K562 (cell line): ENCODE data around the gene MZB1. TPM values are rescaled to one million over a fixed set of nuclear protein-coding genes. Genes with fewer than 3 reads are reported as not detected.
A peak's percentile ranks its signal among the peaks of the same experiment; 100 is the strongest.

Experiments
- CCNT2 ChIP-seq: IDR thresholded peaks from 2 replicates; pipeline ENCODE4 v1.6.1; 2011; ENCODE audit warnings: borderline replicate concordance, low read depth, mild to moderate bottlenecking, moderate library complexity, mixed read lengths, low read length; ENCODE audit not compliant: insufficient read length; ENCODE audit errors: extremely low read depth
- CREBBP ChIP-seq: IDR thresholded peaks from one replicate; pipeline ENCODE4 v1.6.1; 2012; ENCODE audit warnings: low read depth, mild to moderate bottlenecking, control low read depth, inconsistent platforms, low read length
- CXXC5 ChIP-seq: fragments of 250-450 bp; sonication (Bioruptor Pico); IDR thresholded peaks from 2 replicates; pipeline ENCODE4 v1.8.0; 2022; ENCODE audit warnings: inconsistent platforms, mild to moderate bottlenecking, moderate library complexity
- HNRNPLL ChIP-seq: fragments of 200-400 bp; formaldehyde crosslinking; IDR thresholded peaks from 2 replicates; pipeline ENCODE4 v1.6.1; 2017; ENCODE audit warnings: low read length, low read depth, mild to moderate bottlenecking; ENCODE audit not compliant: poor library complexity, severe bottlenecking
- LARP7 ChIP-seq: fragments of 450-650 bp; IDR thresholded peaks from 2 replicates; pipeline ENCODE4 v1.6.1; 2016
- MECOM ChIP-seq: fragments of 250-450 bp; sonication (Bioruptor Pico); IDR thresholded peaks from 2 replicates; pipeline ENCODE4 v1.8.0; 2022; ENCODE audit warnings: inconsistent platforms
- NCOA6 ChIP-seq: fragments of 450-650 bp; IDR thresholded peaks from 2 replicates; pipeline ENCODE4 v1.6.1; 2017; ENCODE audit warnings: mild to moderate bottlenecking
- NEUROD1 ChIP-seq: fragments of 150-350 bp; IDR thresholded peaks from 2 replicates; pipeline ENCODE4 v1.6.1; 2014; ENCODE audit warnings: borderline replicate concordance, low read length, low read depth; ENCODE audit not compliant: partially characterized antibody
- NFE2L1 ChIP-seq: fragments of 450-650 bp; IDR thresholded peaks from 2 replicates; pipeline ENCODE4 v1.6.1; 2016; ENCODE audit warnings: missing genetic modification characterization, low read depth, mild to moderate bottlenecking, missing compliant biosample characterization, moderate library complexity, borderline replicate concordance
- PCBP1 ChIP-seq: fragments of 200-400 bp; formaldehyde crosslinking; IDR thresholded peaks from 2 replicates; pipeline ENCODE4 v1.6.1; 2018; ENCODE audit warnings: mild to moderate bottlenecking, low read depth, low read length; ENCODE audit not compliant: poor library complexity, severe bottlenecking
- SETDB1 ChIP-seq: IDR thresholded peaks from one replicate; pipeline ENCODE4 v1.6.1; 2012; ENCODE audit warnings: low read length, control low read depth, inconsistent platforms
- ZBED1 ChIP-seq: IDR thresholded peaks from 2 replicates; pipeline ENCODE4 v1.6.1; 2014
- ZNF263 ChIP-seq: sonication (generic); formaldehyde crosslinking; IDR thresholded peaks from 2 replicates; pipeline ENCODE4 v1.8.0; 2022; ENCODE audit warnings: mild to moderate bottlenecking, missing genetic modification reagents, borderline replicate concordance
- ZNF785 ChIP-seq: fragments of 250-450 bp; sonication (Bioruptor Pico); IDR thresholded peaks from 2 replicates; pipeline ENCODE4 v1.4.0; 2020; ENCODE audit warnings: mild to moderate bottlenecking
- polyA plus RNA-seq, 8 experiments: library from polyadenylated mRNA; depleted of rRNA in 4 of 8; stranded (reverse) in 5 of 8; unstranded in 3 of 8; fragments of >200 nt; fragmentation: Nextera tagmentation in 2 of 8; fragmentation: Illumina TruSeq in 1 of 8; extraction: Ambion mirVana in 2 of 8; extraction: Trizol in 1 of 8; gene quantifications; 2 replicates each; pipeline versions ENCODE4 v1.2.1 to v1.2.3, GENCODE V29; 2011 to 2014; ENCODE audit warnings: inconsistent platforms in 1 of 8, missing spikeins in 1 of 8
- total RNA-seq, 7 experiments: library from RNA; depleted of rRNA in 6 of 7; stranded (reverse); fragments of >200 nt in 6 of 7; fragmentation: Illumina TruSeq in 2 of 7; extraction: Trizol in 2 of 7; gene quantifications; 2 replicates each; pipeline versions ENCODE4 v1.2.1 to v1.2.3, GENCODE V29; 2011 to 2021; ENCODE audit warnings: low replicate concordance in 1 of 7
- TF ChIP-seq, protein P1 (sequence below): fragments of 250-450 bp; sonication (Bioruptor Pico); IDR thresholded peaks from 2 replicates; pipeline ENCODE4 v1.5.0; 2021; ENCODE audit warnings: mild to moderate bottlenecking, moderate library complexity
- TF ChIP-seq, protein P2 (sequence below): fragments of 250-450 bp; sonication (Bioruptor Pico); IDR thresholded peaks from 2 replicates; pipeline ENCODE4 v1.4.0; 2020
- TF ChIP-seq, protein P3 (sequence below): sonication (generic); formaldehyde crosslinking; IDR thresholded peaks from 2 replicates; pipeline ENCODE4 v1.9.0; 2022; ENCODE audit warnings: mild to moderate bottlenecking, missing genetic modification reagents
- TF ChIP-seq, protein P4 (sequence below): IDR thresholded peaks from 2 replicates; pipeline ENCODE4 v1.6.1; 2011; ENCODE audit not compliant: insufficient read length; ENCODE audit errors: extremely low read depth

The MZB1 gene
- total and polyA plus RNA-seq, 9 of the 15 experiments (the other 6 are each of a cell fraction or from before 2014, with no cell fraction given) = 0.13 to 0.31 TPM; not detected in 7

DNA sequence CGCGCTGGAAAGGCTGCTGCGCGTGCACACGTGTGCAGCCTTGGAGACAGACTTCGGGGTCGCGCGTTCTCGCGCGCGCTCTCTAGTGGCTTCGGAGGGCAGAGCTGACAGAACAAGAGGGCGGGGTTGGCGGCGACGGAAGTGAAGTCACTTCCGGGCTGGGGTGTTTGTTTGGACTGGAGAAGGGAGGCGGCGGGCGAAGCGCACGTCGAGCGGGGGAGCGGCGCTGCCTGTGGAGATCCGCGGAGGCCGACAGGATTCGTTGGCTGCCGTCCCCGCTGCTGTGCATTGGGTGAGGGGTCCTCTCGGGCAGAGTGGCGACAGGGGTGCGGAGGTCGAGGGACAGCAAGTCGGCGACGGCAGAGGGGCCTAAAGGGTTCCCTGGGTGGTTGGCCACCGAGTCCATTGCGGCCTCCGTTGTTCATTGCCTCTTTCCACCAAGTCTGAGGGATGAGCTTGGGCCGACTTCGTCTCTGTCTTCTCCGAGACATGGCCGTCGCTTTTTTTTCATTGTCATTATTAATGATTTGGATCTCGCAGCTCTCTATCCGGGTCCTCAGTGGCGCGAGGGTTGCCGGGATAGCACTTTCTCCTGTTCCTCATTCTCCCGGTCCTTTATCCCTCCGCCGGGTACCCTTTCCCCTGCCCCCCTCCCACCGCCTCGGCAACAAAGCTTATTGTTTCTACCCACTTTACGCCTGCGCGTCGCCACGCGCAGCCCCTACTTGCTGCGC is 47.9 kb downstream of the MZB1 start, which contains the start of gene PAIP2 (continued):
- TF ChIP-seq, protein P1, sequence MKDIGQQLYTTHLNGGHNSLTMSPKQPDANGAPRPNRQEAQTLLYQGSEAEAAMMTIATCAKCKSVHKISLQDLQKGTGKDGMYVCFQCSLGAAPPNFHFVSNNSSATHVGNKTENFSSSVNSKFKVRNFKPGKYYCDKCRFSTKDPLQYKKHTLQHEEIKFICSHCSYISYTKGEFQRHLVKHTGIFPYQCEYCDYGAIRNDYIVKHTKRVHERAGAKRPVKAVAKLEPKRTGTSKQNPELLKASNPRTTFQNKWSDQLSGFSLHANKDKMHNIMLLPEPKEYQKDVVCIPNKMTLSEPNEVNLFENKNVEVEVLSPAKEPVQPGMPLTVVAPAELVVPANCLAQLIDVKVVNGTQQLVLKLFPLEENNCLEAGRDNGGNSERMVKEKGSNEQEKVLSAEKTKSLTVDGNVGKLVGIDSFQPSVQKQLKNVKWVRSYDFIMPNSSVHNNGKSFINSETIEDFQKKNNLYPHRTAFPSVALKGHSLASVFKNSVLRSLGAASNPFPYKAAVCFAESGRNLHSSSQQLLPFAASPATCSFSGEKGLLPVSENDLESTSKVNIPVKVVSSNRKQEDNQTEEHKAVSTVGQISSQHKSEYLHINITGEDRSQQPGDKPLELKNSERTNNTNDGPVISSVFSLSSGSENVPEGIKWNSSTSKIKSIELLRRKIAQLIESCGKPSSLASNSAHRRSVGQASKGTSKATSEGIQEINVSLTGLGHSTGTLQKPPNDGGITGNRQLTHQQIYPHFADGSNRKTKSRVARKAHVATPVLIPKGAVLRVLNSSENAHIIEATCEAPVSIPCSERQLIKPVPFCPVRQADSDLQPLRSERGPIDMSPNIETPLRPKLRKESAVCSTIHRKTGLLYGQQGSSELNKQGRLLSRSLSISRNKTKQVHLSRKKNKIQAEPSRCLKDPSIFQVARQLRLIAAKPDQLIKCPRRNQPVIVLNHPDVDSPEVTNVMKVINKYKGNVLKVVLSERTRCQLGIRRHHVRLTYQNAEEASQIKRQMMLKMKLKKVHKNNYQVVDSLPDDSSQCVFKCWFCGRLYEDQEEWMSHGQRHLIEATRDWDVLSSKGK (CRISPR knock-in tag) = no peak
- TF ChIP-seq NEUROD1 (no peak), CXXC5 (CRISPR knock-in tag) (peak; percentile 83), ZNF263 (CRISPR knock-in tag) (peak; percentile 47; the same call in 1 of the 2 replicates), HNRNPLL (peak; percentile 64), NCOA6 (peak; percentile 73), CCNT2 (peak; percentile 74), ZBED1 (peak; percentile 1; the same call in 1 of the 2 replicates), ZNF785 (CRISPR knock-in tag) (no peak), PCBP1 (peak; percentile 70), SETDB1 (no peak), MECOM (peak; percentile 34; the same call in 1 of the 2 replicates), CREBBP (no peak), NFE2L1 (no peak), LARP7 (peak; percentile 78; the same call in 1 of the 2 replicates)
- TF ChIP-seq, protein P2, sequence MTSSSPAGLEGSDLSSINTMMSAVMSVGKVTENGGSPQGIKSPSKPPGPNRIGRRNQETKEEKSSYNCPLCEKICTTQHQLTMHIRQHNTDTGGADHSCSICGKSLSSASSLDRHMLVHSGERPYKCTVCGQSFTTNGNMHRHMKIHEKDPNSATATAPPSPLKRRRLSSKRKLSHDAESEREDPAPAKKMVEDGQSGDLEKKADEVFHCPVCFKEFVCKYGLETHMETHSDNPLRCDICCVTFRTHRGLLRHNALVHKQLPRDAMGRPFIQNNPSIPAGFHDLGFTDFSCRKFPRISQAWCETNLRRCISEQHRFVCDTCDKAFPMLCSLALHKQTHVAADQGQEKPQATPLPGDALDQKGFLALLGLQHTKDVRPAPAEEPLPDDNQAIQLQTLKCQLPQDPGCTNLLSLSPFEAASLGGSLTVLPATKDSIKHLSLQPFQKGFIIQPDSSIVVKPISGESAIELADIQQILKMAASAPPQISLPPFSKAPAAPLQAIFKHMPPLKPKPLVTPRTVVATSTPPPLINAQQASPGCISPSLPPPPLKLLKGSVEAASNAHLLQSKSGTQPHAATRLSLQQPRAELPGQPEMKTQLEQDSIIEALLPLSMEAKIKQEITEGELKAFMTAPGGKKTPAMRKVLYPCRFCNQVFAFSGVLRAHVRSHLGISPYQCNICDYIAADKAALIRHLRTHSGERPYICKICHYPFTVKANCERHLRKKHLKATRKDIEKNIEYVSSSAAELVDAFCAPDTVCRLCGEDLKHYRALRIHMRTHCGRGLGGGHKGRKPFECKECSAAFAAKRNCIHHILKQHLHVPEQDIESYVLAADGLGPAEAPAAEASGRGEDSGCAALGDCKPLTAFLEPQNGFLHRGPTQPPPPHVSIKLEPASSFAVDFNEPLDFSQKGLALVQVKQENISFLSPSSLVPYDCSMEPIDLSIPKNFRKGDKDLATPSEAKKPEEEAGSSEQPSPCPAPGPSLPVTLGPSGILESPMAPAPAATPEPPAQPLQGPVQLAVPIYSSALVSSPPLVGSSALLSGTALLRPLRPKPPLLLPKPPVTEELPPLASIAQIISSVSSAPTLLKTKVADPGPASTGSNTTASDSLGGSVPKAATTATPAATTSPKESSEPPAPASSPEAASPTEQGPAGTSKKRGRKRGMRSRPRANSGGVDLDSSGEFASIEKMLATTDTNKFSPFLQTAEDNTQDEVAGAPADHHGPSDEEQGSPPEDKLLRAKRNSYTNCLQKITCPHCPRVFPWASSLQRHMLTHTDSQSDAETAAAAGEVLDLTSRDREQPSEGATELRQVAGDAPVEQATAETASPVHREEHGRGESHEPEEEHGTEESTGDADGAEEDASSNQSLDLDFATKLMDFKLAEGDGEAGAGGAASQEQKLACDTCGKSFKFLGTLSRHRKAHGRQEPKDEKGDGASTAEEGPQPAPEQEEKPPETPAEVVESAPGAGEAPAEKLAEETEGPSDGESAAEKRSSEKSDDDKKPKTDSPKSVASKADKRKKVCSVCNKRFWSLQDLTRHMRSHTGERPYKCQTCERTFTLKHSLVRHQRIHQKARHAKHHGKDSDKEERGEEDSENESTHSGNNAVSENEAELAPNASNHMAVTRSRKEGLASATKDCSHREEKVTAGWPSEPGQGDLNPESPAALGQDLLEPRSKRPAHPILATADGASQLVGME = no peak
- TF ChIP-seq, protein P3, sequence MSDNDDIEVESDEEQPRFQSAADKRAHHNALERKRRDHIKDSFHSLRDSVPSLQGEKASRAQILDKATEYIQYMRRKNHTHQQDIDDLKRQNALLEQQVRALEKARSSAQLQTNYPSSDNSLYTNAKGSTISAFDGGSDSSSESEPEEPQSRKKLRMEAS (CRISPR knock-in tag) = peak; percentile 97
- TF ChIP-seq, protein P4, sequence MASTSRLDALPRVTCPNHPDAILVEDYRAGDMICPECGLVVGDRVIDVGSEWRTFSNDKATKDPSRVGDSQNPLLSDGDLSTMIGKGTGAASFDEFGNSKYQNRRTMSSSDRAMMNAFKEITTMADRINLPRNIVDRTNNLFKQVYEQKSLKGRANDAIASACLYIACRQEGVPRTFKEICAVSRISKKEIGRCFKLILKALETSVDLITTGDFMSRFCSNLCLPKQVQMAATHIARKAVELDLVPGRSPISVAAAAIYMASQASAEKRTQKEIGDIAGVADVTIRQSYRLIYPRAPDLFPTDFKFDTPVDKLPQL = no peak
